Type B pancreatic cell (in vitro differentiated cells): ENCODE measurements around the gene MACO1. TPM values are rescaled to one million over a fixed set of nuclear protein-coding genes. Genes with fewer than 3 reads are reported as not detected.

Source experiments
- DNase-seq: peaks from one replicate; pipeline ENCODE4 v3.0.0; 2021; ENCODE audit warnings: mixed read lengths; ENCODE audit not compliant: unreplicated experiment; ENCODE audit errors: extremely low spot score
- H3K27ac Mint-ChIP-seq: 2 replicates; pipeline ENCODE4 v1.8.0; 2021; ENCODE audit warnings: mild to moderate bottlenecking, mixed read lengths
- H3K27me3 Mint-ChIP-seq: 2 replicates; pipeline ENCODE4 v1.8.0; 2021; ENCODE audit warnings: mixed read lengths
- H3K36me3 Mint-ChIP-seq: 2 replicates; pipeline ENCODE4 v1.8.0; 2021; ENCODE audit warnings: mixed read lengths
- H3K4me1 Mint-ChIP-seq: one replicate; pipeline ENCODE4 v1.8.0; 2021; ENCODE audit warnings: mixed read lengths; ENCODE audit not compliant: unreplicated experiment
- H3K4me3 Mint-ChIP-seq: 2 replicates; pipeline ENCODE4 v1.8.0; 2021; ENCODE audit warnings: mild to moderate bottlenecking, mixed read lengths
- H3K9me3 Mint-ChIP-seq: 2 replicates; pipeline ENCODE4 v1.8.0; 2021; ENCODE audit warnings: mixed read lengths
- total RNA-seq: library from RNA; stranded (reverse); gene quantifications from 2 replicates; pipeline ENCODE4 v1.2.1, GENCODE V29; 2021; ENCODE audit warnings: low replicate concordance
- TF ChIP-seq, protein P1 (sequence below): fragments of 200-600 bp; sonication (generic); conservative IDR thresholded peaks from 2 replicates; pipeline ENCODE4 v1.5.0; 2021; ENCODE audit warnings: antibody characterized with exemption, mild to moderate bottlenecking

MACO1 gene
- total RNA-seq, 1 donor from 2014 or later: 22.0 TPM

DNA sequence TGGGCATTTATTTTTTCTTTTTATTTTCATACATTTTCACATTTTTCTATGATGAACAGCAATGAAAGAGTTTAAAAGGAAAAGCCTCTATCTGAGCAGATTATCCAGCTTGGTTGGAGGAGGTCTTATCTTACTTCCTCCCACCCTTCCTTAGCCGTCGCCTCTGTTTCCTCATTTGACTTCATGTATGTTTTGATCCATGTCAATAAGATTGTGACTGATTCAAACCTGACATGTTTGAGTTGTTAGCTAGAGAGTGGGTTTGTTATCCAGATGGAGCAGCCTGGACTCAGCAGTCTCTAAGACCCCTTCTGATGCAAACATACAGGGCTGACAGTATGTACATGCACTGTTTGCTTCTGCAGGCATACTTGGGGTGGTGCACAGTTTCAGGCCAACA, 31.2 kb downstream of the MACO1 start:
- DNase-seq: no peak
- no peak overlapping the region for H3K27ac Mint-ChIP-seq
- H3K27me3 Mint-ChIP-seq: no peaks in the 10 kb centered on the region
- peaks cover 37% of the 10 kb centered on the region for H3K36me3 Mint-ChIP-seq
- H3K4me1 Mint-ChIP-seq: peaks cover 14% of the 10 kb centered on the region
- no peak overlapping the region for H3K4me3 Mint-ChIP-seq
- no peaks in the 10 kb centered on the region for H3K9me3 Mint-ChIP-seq
- TF ChIP-seq, protein P1, sequence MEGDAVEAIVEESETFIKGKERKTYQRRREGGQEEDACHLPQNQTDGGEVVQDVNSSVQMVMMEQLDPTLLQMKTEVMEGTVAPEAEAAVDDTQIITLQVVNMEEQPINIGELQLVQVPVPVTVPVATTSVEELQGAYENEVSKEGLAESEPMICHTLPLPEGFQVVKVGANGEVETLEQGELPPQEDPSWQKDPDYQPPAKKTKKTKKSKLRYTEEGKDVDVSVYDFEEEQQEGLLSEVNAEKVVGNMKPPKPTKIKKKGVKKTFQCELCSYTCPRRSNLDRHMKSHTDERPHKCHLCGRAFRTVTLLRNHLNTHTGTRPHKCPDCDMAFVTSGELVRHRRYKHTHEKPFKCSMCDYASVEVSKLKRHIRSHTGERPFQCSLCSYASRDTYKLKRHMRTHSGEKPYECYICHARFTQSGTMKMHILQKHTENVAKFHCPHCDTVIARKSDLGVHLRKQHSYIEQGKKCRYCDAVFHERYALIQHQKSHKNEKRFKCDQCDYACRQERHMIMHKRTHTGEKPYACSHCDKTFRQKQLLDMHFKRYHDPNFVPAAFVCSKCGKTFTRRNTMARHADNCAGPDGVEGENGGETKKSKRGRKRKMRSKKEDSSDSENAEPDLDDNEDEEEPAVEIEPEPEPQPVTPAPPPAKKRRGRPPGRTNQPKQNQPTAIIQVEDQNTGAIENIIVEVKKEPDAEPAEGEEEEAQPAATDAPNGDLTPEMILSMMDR: no peak

DNA sequence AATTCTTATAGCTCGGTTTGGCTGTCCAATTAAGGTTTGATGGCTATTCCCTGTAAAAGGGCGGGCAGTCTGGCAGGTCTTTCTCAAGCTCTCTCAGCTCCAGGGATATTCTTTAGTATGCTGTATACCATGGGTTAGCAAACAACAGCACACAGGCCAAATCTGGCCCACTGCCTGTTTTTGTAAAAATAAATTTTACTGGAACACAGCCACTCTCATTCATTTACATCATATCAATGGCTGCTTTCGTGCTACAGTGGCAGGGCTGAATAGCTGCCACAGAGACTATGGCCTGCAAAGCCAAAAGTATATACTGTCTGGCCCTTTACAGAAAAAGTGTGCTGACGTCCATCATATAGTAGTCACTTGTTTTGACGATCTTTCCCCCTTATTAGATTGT, 32.0 kb downstream of the MACO1 start:
- Mint-ChIP-seq H3K27me3 (no peaks in the 10 kb centered on the region), H3K36me3 (peaks cover 37% of the 10 kb centered on the region), H3K27ac (no peak overlapping the region), H3K9me3 (no peaks in the 10 kb centered on the region), H3K4me3 (no peak overlapping the region), H3K4me1 (peaks cover 14% of the 10 kb centered on the region)
- TF ChIP-seq, protein P1: no peak
- DNase-seq: no peak

DNA sequence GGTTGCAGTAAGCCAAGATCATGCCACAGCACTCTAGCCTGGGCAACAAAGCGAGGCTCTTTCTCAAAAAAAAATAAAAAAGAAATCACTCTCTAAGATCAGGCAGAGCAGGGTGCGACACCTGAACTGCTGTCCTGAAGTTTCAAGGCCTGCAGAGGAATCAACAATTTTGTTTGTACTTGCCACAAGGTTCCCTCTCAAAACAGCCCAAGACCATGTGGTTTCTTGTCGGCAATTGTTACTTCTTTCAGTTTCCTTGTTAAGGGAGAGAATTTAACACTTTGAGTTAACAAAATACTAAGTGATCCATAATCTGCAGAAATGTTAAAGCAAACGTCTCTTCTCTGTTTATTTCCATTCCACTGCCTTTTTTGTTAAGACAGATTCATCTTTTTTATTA, 36.5 kb downstream of the MACO1 start:
- Mint-ChIP-seq H3K36me3 (peaks cover 32% of the 10 kb centered on the region), H3K27me3 (no peaks in the 10 kb centered on the region), H3K4me3 (no peak overlapping the region), H3K9me3 (no peaks in the 10 kb centered on the region), H3K27ac (no peak overlapping the region), H3K4me1 (peaks cover under 1% of the 10 kb centered on the region)
- DNase-seq: no peak
- TF ChIP-seq, protein P1: no peak

DNA sequence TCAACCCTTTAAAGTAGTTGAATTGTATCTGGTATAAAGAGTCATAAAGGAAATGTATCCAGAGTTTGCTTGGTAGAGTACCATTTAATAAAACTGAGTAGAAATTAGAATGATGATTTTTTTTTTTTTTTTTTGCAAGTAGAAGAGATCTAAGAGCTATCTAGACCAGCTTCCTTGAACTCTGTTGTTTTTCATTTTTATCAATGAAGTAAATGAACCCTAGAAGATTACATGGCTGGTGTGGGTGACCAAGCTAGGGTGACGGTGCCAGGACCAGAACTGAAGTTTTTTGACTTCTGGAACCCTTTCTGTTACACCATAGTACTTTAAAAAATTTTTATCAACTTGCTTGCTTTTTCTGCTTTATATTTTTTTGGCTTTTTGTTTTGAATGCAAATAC, 36.9 kb downstream of the MACO1 start:
- Mint-ChIP-seq H3K27me3 (no peaks in the 10 kb centered on the region), H3K4me1 (peaks cover 4% of the 10 kb centered on the region), H3K9me3 (no peaks in the 10 kb centered on the region), H3K36me3 (peaks cover 28% of the 10 kb centered on the region), H3K27ac (no peak overlapping the region), H3K4me3 (no peak overlapping the region)
- TF ChIP-seq, protein P1: no peak
- no peak for DNase-seq

DNA sequence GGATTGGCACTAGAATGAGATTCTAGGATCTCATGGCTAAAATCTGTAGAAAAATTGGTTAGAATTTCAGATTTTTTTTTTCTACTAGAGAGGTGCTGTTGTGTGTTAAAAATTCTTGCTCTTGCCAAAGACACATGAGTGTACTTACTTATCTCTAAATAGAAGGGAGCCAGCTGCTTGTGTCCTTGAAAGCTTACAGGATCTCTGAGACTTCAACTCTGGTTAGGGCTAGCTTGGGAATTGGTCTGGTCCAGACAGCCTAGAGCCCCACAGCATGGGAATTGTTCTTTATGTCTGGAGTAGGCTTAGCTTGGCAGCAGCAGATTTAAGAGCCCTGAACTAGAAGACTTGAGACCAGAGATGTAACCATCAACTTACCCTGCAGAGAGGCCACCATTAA, 37.3 kb downstream of the MACO1 start:
- H3K9me3 Mint-ChIP-seq: no peaks in the 10 kb centered on the region
- DNase-seq: no peak
- peaks cover 26% of the 10 kb centered on the region for H3K36me3 Mint-ChIP-seq
- H3K4me1 Mint-ChIP-seq: peaks cover 4% of the 10 kb centered on the region
- H3K27ac Mint-ChIP-seq: no peak overlapping the region
- no peaks in the 10 kb centered on the region for H3K27me3 Mint-ChIP-seq
- TF ChIP-seq, protein P1: no peak
- no peak overlapping the region for H3K4me3 Mint-ChIP-seq

DNA sequence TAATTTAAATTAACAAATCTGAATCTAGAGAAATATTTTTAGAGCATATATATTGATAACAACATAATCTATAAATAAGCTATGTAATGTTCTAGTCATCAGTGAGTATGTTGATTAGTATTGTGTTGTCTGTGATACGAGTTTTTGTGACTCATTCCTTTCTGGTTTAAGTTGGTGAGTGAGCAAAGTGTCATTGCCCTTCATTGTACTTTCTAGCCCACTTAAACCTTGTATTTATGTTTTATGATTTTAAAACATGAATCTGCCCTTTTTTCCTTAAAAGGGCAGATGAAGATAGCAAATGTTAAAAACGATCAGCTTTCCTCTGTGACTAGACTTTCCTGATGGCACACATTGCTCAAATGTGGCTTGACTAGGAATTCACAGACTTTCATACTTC, 38.5 kb downstream of the MACO1 start:
- no peaks in the 10 kb centered on the region for H3K27me3 Mint-ChIP-seq
- peaks cover 4% of the 10 kb centered on the region for H3K4me1 Mint-ChIP-seq
- H3K9me3 Mint-ChIP-seq: no peaks in the 10 kb centered on the region
- no peak for DNase-seq
- H3K4me3 Mint-ChIP-seq: no peak overlapping the region
- H3K36me3 Mint-ChIP-seq: peaks cover 23% of the 10 kb centered on the region
- TF ChIP-seq, protein P1: no peak
- H3K27ac Mint-ChIP-seq: no peak overlapping the region
